ENCODE results near the gene USP3. TPM values are rescaled to one million over a fixed set of nuclear protein-coding genes. Genes with fewer than 3 reads are reported as not detected.
A peak's percentile ranks its signal among the peaks of the same experiment; 100 is the strongest.

USP3 gene
- total and polyA plus RNA-seq, 2 of the 13 experiments (the other 11 are each of a cell fraction or from before 2014, with no cell fraction given) = 14.3 to 61.2 TPM

- peak; percentile 46; the same call in 1 of the 2 replicates for TF ChIP-seq MYPOP (CRISPR knock-in tag; IDR thresholded peaks at IDR 0.05)
- peak; percentile 51; the same call in 1 of the 2 replicates for TF ChIP-seq MAF1 (CRISPR knock-in tag; IDR thresholded peaks at IDR 0.05; ENCODE audit: borderline replicate concordance)
- 0 out of 2 replicates have a peak, but pooled peaks have one; percentile 33 for TF ChIP-seq KLF12 (CRISPR knock-in tag; IDR thresholded peaks at IDR 0.05; ENCODE audit: borderline replicate concordance)
- TF ChIP-seq ARHGAP35 (CRISPR knock-in tag; IDR thresholded peaks at IDR 0.05; ENCODE audit: borderline replicate concordance) = peak; percentile 94; the same call in 1 of the 2 replicates
- TF ChIP-seq ZUFSP (CRISPR knock-in tag; IDR thresholded peaks at IDR 0.05; ENCODE audit: borderline replicate concordance) = no peak
- peak; percentile 39; the same call in 1 of the 2 replicates for TF ChIP-seq HOXA5 (CRISPR knock-in tag; IDR thresholded peaks at IDR 0.05)
- TF ChIP-seq SMC3 (IDR thresholded peaks at IDR 0.05; ENCODE audit: low read length) = no peak
- 0 out of 2 replicates have a peak, but pooled peaks have one; percentile 47 for TF ChIP-seq ZNF790 (CRISPR knock-in tag; IDR thresholded peaks at IDR 0.05; ENCODE audit: borderline replicate concordance)
- 0 out of 2 replicates have a peak, but pooled peaks have one; percentile 2 for TF ChIP-seq HOXA9 (CRISPR knock-in tag; IDR thresholded peaks at IDR 0.05; ENCODE audit: borderline replicate concordance)
- no peak for TF ChIP-seq CCAR2 (optimal IDR thresholded peaks at IDR 0.05; ENCODE audit: low read depth, low read length)
- no peak for TF ChIP-seq ISL2 (CRISPR knock-in tag; IDR thresholded peaks at IDR 0.05)
- no peak for TF ChIP-seq ZKSCAN8 (CRISPR knock-in tag; IDR thresholded peaks at IDR 0.05; ENCODE audit: borderline replicate concordance)
- 0 out of 2 replicates have a peak, but pooled peaks have one; percentile 51 for TF ChIP-seq ZNF333 (CRISPR knock-in tag; IDR thresholded peaks at IDR 0.05; ENCODE audit: borderline replicate concordance)
- TF ChIP-seq ONECUT2 (CRISPR knock-in tag; IDR thresholded peaks at IDR 0.05) = no peak
- TF ChIP-seq SUZ12 (IDR thresholded peaks at IDR 0.05; ENCODE audit: low read depth, low read length) = no peak
- no peak for TF ChIP-seq ZNF574 (CRISPR knock-in tag; IDR thresholded peaks at IDR 0.05)
- 0 out of 2 replicates have a peak, but pooled peaks have one; percentile 15 for TF ChIP-seq SP4 (CRISPR knock-in tag; IDR thresholded peaks at IDR 0.05)
- TF ChIP-seq MBNL3 (CRISPR knock-in tag; conservative IDR thresholded peaks at IDR 0.05) = no peak
- no peak; the same call in 1 of the 2 replicates for TF ChIP-seq HOXA3 (CRISPR knock-in tag; IDR thresholded peaks at IDR 0.05)
- TF ChIP-seq HES4 (CRISPR knock-in tag; IDR thresholded peaks at IDR 0.05; ENCODE audit: borderline replicate concordance) = peak; percentile 80; the same call in 1 of the 2 replicates
- no peak for TF ChIP-seq HHEX (CRISPR knock-in tag; IDR thresholded peaks at IDR 0.05)
- peak; percentile 42; the same call in 1 of the 2 replicates for TF ChIP-seq ETV5 (CRISPR knock-in tag; IDR thresholded peaks at IDR 0.05; ENCODE audit: borderline replicate concordance)
- TF ChIP-seq HMGA1 (CRISPR knock-in tag; conservative IDR thresholded peaks at IDR 0.05) = no peak
- no peak for TF ChIP-seq TCF12 (IDR thresholded peaks at IDR 0.05)
- no peak for TF ChIP-seq TCF12 (CRISPR knock-in tag; IDR thresholded peaks at IDR 0.05)
Observed at GRCh38 chr15:63601026-63601703, 96.8 kb downstream of the USP3 start (continued).

All from HepG2 (cell line).